Measurements from ENCODE around the gene ITGB4. TPM values are rescaled to one million over a fixed set of nuclear protein-coding genes. Genes with fewer than 3 reads are reported as not detected.

Gene ITGB4
- total RNA-seq, 1 donor from 2014 or later: 28.4 TPM

GRCh38 chr17:75731086-75731715, 9.9 kb downstream of the ITGB4 start:
- DNase-seq (ENCODE audit: low spot score): no peak

- DNase-seq (ENCODE audit: low spot score): no peak
Observed at GRCh38 chr17:75731716-75732498, 10.6 kb downstream of the ITGB4 start.

DNA sequence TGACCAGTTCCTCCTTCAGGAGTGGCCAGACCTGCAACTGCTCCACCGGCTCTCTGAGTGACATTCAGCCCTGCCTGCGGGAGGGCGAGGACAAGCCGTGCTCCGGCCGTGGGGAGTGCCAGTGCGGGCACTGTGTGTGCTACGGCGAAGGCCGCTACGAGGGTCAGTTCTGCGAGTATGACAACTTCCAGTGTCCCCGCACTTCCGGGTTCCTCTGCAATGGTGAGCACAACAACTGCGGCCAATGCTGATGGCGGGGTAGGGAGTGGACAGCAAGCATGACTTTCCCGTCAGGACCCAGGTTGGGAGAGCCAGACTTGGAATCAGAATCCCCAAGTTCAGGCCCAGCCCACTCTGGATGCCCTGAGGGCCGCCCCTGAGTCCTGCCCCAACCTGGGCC, 12.2 kb downstream of the ITGB4 start:
- no peak for DNase-seq (ENCODE audit: low spot score)

DNA sequence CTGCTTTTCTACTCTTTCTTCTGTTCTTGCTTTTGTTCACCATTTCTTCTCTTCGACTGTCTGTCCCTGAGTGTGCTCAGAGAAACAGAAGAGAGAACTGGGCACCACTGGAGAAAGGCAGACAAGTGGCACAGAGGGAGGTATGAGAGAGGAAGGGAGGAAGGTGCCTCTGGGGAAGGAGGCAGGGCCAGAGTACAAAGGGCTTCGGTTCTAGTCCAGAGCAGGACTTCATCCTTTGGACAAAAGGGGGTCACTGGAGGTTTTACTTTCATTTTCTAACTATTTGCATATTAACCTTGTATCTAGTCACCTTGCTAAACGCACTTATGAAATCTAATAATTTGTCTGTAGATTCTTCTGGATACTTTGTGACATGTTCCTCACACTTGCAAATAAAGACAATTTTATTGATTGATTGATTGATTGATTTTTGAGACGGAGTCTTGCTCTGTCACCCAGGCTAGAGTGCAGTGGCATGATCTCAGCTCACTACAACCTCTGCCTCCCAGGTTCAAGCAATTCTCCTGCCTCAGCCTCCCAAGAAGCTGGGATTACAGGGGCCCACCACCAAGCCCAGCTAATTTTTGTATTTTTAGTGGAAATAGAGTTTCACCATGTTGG, 13.5 kb downstream of the ITGB4 start:
- no peak for DNase-seq (ENCODE audit: low spot score)

GRCh38 chr17:75736173-75736835, 15.0 kb downstream of the ITGB4 start:
- DNase-seq (ENCODE audit: low spot score): no peak

DNA sequence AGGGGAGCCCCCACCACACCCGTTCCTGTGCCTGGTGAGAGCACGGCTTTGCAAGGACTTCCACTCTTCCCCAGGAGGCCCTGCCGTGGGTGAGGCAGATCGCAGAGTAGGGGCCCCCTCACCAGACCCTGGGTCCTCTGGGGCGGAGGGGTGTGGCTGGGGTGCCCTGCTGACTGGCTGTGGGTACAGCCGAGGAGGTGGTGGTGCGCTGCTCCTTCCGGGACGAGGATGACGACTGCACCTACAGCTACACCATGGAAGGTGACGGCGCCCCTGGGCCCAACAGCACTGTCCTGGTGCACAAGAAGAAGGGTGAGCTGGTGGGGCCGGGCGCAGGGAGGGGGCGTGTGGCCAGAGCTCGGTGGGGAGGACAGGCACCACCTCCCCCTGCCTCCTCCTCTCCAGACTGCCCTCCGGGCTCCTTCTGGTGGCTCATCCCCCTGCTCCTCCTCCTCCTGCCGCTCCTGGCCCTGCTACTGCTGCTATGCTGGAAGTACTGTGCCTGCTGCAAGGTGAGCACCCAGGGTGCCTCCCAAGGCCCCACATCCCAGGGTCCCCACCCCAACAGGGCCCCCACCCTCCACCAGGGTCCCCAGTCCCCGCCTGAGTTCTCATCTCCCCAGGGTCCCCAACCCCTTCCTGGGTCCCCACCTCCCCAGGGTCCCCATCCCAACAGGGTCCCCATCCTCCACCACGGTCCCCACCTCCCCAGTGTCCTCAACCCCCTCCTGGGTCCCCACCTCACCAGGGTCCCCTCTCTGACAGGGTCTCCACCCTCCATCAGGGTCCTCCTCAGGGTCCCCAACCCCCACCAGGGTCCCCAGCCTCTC, 16.1 kb downstream of the ITGB4 start:
- no peak for DNase-seq (ENCODE audit: low spot score)

- no peak for DNase-seq (ENCODE audit: low spot score)
Observed at GRCh38 chr17:75738218-75738802, 17.1 kb downstream of the ITGB4 start.

GRCh38 chr17:75739174-75739573, 17.9 kb downstream of the ITGB4 start:
- no peak for DNase-seq (ENCODE audit: low spot score)

DNA sequence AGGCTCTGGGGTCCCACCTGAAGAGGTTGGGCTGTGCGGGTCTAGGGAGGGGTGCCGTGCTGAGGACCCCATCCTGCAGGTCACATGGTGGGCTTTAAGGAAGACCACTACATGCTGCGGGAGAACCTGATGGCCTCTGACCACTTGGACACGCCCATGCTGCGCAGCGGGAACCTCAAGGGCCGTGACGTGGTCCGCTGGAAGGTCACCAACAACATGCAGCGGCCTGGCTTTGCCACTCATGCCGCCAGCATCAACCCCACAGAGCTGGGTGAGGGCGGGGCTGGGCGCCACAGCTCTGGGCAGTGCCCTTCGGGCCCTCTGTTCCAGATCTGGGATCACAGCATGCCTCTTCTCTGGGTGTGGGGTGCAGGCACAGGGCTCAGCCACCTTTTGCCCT, 18.5 kb downstream of the ITGB4 start:
- no peak for DNase-seq (ENCODE audit: low spot score)

DNA sequence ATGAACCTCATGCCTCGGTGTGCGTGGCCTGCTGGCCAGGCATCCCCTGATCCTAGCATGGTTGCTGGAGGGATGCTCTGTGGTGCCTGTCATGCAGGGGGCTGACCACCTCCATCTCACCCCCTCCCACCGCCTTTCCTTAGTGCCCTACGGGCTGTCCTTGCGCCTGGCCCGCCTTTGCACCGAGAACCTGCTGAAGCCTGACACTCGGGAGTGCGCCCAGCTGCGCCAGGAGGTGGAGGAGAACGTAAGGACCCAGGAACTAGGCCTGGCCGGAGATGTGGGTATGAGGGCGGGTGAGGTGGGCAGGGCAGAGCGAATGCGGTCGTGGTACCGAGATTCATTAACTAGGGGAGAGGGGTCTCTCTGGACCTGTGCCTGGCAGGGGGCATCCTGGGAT, 19.0 kb downstream of the ITGB4 start:
- no peak for DNase-seq (ENCODE audit: low spot score)

GRCh38 chr17:75740631-75741077, 19.4 kb downstream of the ITGB4 start:
- DNase-seq (ENCODE audit: low spot score): no peak

GRCh38 chr17:75742337-75742736, 21.1 kb downstream of the ITGB4 start:
- DNase-seq (ENCODE audit: low spot score): no peak

DNA sequence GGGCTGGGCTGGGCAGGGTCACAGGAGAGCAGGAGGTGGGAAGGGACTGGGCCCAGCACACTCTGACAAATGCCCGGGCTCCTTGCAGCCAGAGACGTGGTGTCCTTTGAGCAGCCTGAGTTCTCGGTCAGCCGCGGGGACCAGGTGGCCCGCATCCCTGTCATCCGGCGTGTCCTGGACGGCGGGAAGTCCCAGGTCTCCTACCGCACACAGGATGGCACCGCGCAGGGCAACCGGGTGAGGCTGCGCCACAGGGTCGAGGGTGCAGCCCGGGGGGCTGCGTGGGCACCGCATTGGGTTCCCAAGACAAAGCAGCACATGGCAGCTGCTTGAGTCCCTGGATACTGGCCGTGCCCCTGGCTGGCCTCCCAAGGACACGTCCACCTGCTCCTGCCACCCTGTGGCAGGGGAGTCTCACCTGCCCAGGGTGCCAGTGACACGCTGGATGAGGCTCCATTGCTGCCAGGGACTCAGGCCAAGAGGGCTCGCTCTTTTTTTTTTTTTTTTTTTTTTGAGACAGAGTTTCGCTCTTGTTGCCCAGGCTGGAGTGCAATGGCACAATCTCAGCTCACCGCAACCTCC, 22.5 kb downstream of the ITGB4 start:
- no peak for DNase-seq (ENCODE audit: low spot score)

DNA sequence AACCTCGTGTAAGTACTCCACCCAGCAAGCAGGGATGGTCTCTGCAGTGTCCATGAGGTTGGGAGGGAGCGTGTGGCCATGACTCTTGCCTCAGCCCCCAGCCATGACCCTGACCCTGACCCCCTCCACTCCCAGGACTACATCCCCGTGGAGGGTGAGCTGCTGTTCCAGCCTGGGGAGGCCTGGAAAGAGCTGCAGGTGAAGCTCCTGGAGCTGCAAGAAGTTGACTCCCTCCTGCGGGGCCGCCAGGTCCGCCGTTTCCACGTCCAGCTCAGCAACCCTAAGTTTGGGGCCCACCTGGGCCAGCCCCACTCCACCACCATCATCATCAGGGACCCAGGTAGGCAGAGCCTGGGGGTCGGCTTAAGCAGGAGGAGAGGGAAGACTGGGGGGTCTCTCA, 27.4 kb downstream of the ITGB4 start:
- DNase-seq (ENCODE audit: low spot score): no peak

DNA sequence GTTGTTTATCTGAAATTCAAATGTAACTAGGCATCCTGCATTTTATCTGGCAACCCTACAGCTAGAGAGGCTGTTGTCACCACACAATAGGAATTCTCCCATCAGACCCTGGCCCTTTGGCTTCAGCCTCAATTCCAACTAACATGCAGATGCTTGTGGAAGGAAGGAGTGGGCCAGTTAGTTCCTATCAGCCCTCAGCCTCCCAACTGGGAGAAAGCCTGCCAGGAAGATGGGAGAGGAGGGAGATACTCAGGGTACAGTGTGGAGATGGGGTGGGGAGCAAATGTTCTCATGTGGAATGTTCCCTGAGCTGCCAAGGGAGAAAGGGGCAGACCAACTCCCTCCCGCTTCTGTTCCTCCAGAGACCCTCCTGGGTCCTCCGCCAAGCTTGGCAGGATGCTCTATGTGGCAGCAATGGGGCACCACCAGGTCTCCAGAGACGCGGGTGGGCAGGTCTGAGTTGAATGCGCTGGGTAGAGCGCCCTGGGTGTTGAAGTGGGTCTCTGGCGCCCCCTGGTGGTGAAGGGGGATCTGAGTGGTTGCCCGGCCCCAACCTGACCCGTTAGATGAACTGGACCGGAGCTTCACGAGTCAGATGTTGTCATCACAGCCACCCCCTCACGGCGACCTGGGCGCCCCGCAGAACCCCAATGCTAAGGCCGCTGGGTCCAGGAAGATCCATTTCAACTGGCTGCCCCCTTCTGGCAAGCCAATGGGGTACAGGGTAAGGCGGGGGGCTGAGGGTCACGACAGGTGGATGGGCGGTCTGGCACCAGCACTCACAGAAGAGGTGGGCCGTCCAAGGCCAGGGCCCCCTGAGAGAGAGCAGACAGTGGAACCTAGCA, 28.5 kb downstream of the ITGB4 start:
- DNase-seq (ENCODE audit: low spot score): peak; percentile 73

- no peak for DNase-seq (ENCODE audit: low spot score)
Observed at GRCh38 chr17:75750661-75751423, 29.6 kb downstream of the ITGB4 start.

DNA sequence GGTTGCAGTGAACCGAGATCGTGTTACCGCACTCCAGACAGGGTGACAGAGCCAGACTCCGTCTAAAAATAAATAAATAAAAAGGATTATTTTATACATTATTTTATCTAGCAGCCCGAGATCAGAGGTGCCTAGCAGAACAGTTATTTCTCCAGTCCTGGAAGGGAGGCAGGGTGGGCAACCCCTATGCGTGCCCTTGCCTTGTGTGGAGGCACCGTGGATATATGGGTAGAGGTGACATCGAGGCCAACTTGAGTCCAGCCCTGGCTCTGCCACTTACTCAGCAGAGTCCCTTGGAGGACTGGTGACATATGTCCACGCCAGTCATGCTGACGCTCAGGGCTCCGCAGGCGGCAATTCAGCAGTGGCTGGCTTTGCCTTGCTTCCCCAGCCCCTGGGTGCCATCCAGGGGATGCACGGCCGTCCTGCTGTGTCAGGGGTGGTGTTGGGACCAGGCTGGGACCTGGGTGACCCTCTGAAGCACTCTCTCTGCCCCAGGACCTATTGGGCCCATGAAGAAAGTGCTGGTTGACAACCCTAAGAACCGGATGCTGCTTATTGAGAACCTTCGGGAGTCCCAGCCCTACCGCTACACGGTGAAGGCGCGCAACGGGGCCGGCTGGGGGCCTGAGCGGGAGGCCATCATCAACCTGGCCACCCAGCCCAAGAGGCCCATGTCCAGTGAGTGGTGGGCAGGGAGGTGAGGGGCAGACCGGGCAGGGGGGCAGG, 30.6 kb downstream of the ITGB4 start:
- DNase-seq (ENCODE audit: low spot score): no peak

- DNase-seq (ENCODE audit: low spot score): no peak
Observed at GRCh38 chr17:75752405-75752709, 31.1 kb downstream of the ITGB4 start.
